GM12892 (cell line): Measurements from ENCODE around the gene EPHA1.

Experiments
- POLR2A ChIP-seq: IDR thresholded peaks from 2 replicates; pipeline ENCODE4 v1.6.1; 2011; ENCODE audit warnings: low read depth, low read length, control low read depth
- POLR2AphosphoS5 ChIP-seq: IDR thresholded peaks from 2 replicates; pipeline ENCODE4 v1.6.1; 2011; ENCODE audit warnings: low read depth, low read length, control low read depth
- TAF1 ChIP-seq: IDR thresholded peaks from 2 replicates; pipeline ENCODE4 v1.6.1; 2011; ENCODE audit warnings: low read depth, mild to moderate bottlenecking, control low read depth, low read length, borderline replicate concordance

DNA sequence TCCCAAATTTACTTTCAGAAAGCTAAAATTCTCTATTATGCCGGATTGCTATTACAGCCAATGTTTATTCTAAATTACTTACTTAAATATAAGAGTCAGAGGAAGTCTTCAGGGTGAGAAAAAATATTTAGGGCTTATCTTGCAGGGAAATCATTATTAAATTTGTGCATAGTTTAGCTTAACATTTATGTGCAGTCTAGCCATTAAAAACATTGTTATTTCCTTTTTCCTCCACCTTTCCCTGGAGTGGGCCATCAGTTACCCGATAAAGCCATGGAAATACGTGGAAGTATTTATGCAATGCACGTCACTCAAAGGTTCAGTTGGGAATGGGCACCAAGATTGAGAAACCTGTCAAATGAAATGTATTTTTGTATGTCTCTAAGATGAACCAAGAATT lies 25.1 kb upstream of the EPHA1 start:
- TF ChIP-seq POLR2A (no peak), POLR2AphosphoS5 (no peak), TAF1 (no peak)
